ENCODE data around the gene FBXO33. TPM values are rescaled to one million over a fixed set of nuclear protein-coding genes. Genes with fewer than 3 reads are reported as not detected.

FBXO33 gene
- total RNA-seq, 1 experiment from 2014 or later = 3.9 TPM

DNA sequence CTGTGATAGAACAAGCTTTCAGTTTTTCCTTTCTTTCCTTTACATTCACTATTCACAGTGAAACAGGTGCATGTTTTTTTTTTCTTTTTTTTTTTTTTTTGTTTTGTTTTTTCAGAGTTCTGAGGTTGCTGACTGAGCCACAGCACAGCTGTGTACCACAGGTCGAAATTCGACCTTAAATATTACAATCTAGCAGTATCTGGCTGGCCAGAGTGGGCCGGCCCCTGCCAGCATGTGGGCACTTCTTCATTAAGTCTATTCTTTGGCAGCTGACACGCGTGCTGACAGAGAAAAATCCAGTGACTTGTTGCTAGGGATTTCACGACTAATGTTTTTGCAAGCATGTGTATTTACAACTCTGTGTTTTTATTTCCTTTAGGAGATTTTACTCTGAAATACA is 33.9 kb downstream of the FBXO33 start:
- H3K4me1 Mint-ChIP-seq (ENCODE audit: insufficient read depth, unreplicated experiment) = no peaks in the 10 kb centered on the region
- H3K27me3 Mint-ChIP-seq (ENCODE audit: insufficient read depth, unreplicated experiment) = no peaks in the 10 kb centered on the region
- H3K4me3 Mint-ChIP-seq (ENCODE audit: unreplicated experiment) = no peak overlapping the region
- BruUV-seq (replicated peaks) = TSS peak; percentile 9
- no peak for TF ChIP-seq CTCF (IDR thresholded peaks at IDR 0.05; ENCODE audit: unreplicated experiment)
- intact Hi-C loops (cut with micrococcal nuclease) = no loop called here
- DNase-seq (ENCODE audit: unreplicated experiment) = no peak
- CTCF ChIA-PET = interaction anchor here (0.6 to 3.1 kb wide), 3 partner anchors 11 to 27 kb away, joined by 3 to 11 read pairs (median 3); no protein-coding TSS in a partner anchor
- no peaks in the 10 kb centered on the region for H3K9me3 Mint-ChIP-seq (ENCODE audit: unreplicated experiment)
- peaks cover 28% of the 10 kb centered on the region for H3K36me3 Mint-ChIP-seq (ENCODE audit: insufficient read depth, unreplicated experiment)
- POLR2A ChIA-PET = no interaction called here
- no peak overlapping the region for H3K27ac Mint-ChIP-seq (ENCODE audit: low read depth, unreplicated experiment)

DNA sequence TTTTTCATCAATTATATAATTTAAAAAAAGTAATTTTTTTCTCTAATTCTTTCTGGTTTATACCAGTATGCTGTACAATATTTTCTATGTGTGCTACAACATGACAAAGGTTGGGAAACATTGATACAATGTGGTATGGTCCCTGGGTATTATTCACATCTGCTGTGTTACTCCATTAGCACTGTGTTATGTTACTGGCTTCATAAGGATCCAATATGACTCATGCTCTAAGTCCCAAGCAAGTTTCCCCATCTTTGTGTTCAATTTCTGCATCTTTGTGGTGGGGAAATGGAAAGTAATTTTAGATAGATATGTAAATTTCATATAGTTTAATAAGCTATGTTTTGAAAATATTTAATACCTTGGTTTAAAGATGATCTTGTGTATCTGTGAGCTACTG is 35.8 kb downstream of the FBXO33 start:
- Mint-ChIP-seq H3K4me1 (ENCODE audit: insufficient read depth, unreplicated experiment) (no peaks in the 10 kb centered on the region), H3K27me3 (ENCODE audit: insufficient read depth, unreplicated experiment) (no peaks in the 10 kb centered on the region), H3K27ac (ENCODE audit: low read depth, unreplicated experiment) (no peak overlapping the region), H3K36me3 (ENCODE audit: insufficient read depth, unreplicated experiment) (peaks cover 28% of the 10 kb centered on the region), H3K9me3 (ENCODE audit: unreplicated experiment) (no peaks in the 10 kb centered on the region), H3K4me3 (ENCODE audit: unreplicated experiment) (no peak overlapping the region)
- TF ChIP-seq CTCF (IDR thresholded peaks at IDR 0.05; ENCODE audit: unreplicated experiment) = no peak
- CTCF ChIA-PET = interaction anchor here (3.1 kb wide), 1 partner anchor 29 kb away, joined by 11 read pairs; no protein-coding TSS in a partner anchor
- BruUV-seq (replicated peaks) = no TSS peak
- peak; percentile 42 for DNase-seq (ENCODE audit: unreplicated experiment)
- POLR2A ChIA-PET = no interaction called here
- intact Hi-C loops (cut with micrococcal nuclease) = no loop called here

- no TSS peak for BruUV-seq (replicated peaks)
- TF ChIP-seq CTCF (IDR thresholded peaks at IDR 0.05; ENCODE audit: unreplicated experiment) = no peak
- H3K27ac Mint-ChIP-seq (ENCODE audit: low read depth, unreplicated experiment) = no peak overlapping the region
Measured at GRCh38 chr14:39395555-39396254, 36.5 kb downstream of the FBXO33 start.

GRCh38 chr14:39393289-39393688 is 38.9 kb downstream of the FBXO33 start:
- ChIA-PET CTCF (interaction anchor here (0.7 to 1.6 kb wide), 4 partner anchors 19 to 378 kb away, joined by 3 to 4 read pairs (median 4); no protein-coding TSS in a partner anchor), POLR2A (interaction anchor here (0.6 to 1.5 kb wide), 5 partner anchors 8 to 283 kb away, joined by 3 to 8 read pairs (median 3); partner anchors contain the start of gene GEMIN2)
- no peak for DNase-seq (ENCODE audit: unreplicated experiment)

More at GRCh38 chr14:39395555-39396254, 36.5 kb downstream of the FBXO33 start:
- ChIA-PET CTCF (interaction anchor here (0.8 to 3.1 kb wide), 3 partner anchors 13 to 30 kb away, joined by 3 to 11 read pairs (median 3); no protein-coding TSS in a partner anchor), POLR2A (interaction anchor here (0.6 kb wide), 1 partner anchor 19 kb away, joined by 4 read pairs; no protein-coding TSS in a partner anchor)
- H3K9me3 Mint-ChIP-seq (ENCODE audit: unreplicated experiment) = no peaks in the 10 kb centered on the region
- no peaks in the 10 kb centered on the region for H3K27me3 Mint-ChIP-seq (ENCODE audit: insufficient read depth, unreplicated experiment)
- no peak overlapping the region for H3K4me3 Mint-ChIP-seq (ENCODE audit: unreplicated experiment)
- intact Hi-C loops (cut with micrococcal nuclease) = no loop called here
- DNase-seq (ENCODE audit: unreplicated experiment) = no peak
- H3K4me1 Mint-ChIP-seq (ENCODE audit: insufficient read depth, unreplicated experiment) = no peaks in the 10 kb centered on the region
- peaks cover 28% of the 10 kb centered on the region for H3K36me3 Mint-ChIP-seq (ENCODE audit: insufficient read depth, unreplicated experiment)

More at GRCh38 chr14:39393289-39393688, 38.9 kb downstream of the FBXO33 start:
- Mint-ChIP-seq H3K4me1 (ENCODE audit: insufficient read depth, unreplicated experiment) (no peaks in the 10 kb centered on the region), H3K27me3 (ENCODE audit: insufficient read depth, unreplicated experiment) (no peaks in the 10 kb centered on the region), H3K9me3 (ENCODE audit: unreplicated experiment) (no peaks in the 10 kb centered on the region), H3K4me3 (ENCODE audit: unreplicated experiment) (no peak overlapping the region), H3K27ac (ENCODE audit: low read depth, unreplicated experiment) (no peak overlapping the region), H3K36me3 (ENCODE audit: insufficient read depth, unreplicated experiment) (peaks cover 21% of the 10 kb centered on the region)
- intact Hi-C loops (cut with micrococcal nuclease) = no loop called here
- no peak for TF ChIP-seq CTCF (IDR thresholded peaks at IDR 0.05; ENCODE audit: unreplicated experiment)
- BruUV-seq (replicated peaks) = no TSS peak
